T-helper 22 cell (primary cell): ENCODE results near the gene COX6A2.
A peak's percentile ranks its signal among the peaks of the same experiment; 100 is the strongest.
"Not testable (repeated sequence)": the region's sequence is repeated elsewhere in the genome, so short reads cannot be mapped to it uniquely, and the experiment has no call there.

Source experiments
- DNase-seq: peaks from one replicate; pipeline ENCODE4 v3.0.0-alpha.2; 2020; ENCODE audit warnings: low read depth

Gene COX6A2

GRCh38 chr16:31438414-31438813 is 10.3 kb upstream of the COX6A2 start:
- DNase-seq, result no peak

GRCh38 chr16:31436221-31437045 is 8.3 kb upstream of the COX6A2 start:
- no peak for DNase-seq

DNA sequence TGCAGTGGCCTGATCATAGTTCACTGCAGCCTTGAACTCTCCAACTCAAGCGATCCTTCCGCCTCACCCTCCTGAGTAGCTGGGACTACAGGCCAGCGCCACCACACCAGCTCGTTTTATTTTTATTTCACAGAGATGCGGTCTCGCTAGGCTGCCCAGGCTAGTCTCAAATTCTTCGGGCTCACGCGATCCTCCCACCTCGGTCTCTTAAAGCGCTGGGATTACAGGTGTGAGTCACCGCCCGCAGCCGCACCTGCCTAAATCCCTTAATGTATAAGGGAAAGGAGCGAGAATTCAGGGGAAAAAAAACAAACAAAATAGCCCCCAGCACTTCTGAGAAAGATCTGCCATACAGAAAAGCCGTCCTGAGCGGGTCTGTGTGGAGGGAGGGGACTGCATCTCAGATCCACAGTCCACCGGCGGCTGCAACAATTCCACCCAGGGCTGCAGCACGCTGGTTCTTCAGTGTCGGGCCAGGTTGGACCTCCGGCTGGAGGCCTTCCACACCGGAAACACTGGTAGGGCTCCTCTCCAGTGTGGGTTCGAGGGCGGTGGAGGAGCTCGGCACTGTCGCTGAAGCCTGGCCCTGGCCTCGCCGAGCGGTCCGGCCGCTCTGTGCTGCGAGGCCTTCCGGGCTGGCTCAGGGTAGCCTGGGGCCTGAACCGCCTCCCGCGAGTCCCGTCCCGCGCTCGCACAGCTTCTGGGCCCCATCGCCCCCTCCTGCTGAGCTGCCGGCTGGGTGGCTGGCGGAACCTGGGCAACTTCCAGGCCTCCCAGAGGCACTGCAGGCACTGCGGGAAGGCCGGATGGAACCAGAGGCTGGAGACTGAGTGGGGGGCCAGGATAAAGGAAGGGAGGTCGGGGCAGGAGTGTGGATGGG is 7.4 kb upstream of the COX6A2 start:
- DNase-seq, result no peak

DNA sequence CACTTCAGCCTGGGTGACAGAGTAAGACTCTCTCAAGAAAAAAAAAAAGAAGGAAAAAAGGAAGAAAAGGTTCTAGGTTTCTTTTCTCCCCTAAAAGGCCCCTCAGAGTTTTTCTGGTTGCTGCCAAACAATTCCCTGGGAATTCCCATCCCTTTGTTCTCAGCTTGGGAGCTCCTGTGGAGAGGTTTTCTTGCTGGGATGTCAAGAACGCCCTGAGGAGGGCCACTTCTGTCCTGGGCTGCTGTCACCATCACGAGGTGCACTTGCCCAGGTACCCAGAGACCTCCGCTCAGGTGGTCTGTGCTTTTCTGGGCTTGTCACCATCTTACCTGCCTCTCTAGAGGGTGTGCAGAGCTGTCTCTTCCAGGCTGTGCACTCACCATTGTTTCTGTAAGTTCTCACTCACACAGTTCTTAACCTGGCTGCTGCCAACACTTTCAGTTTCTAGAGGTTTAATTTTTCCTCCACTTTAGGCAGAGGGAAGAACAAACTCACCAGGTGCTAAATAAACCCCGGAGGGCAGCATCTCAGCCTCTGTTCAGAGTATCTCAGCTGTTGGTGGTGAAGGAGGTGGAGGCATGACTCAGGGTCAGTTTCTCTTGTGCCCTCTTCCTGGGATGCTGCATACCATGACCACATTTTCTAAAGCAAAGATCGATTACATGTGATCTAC is 2.4 kb upstream of the COX6A2 start:
- no peak for DNase-seq

GRCh38 chr16:31429796-31430195 is 1.6 kb upstream of the COX6A2 start:
- DNase-seq, result no peak

GRCh38 chr16:31429314-31429713 is 1.2 kb upstream of the COX6A2 start:
- DNase-seq, result no peak

DNA sequence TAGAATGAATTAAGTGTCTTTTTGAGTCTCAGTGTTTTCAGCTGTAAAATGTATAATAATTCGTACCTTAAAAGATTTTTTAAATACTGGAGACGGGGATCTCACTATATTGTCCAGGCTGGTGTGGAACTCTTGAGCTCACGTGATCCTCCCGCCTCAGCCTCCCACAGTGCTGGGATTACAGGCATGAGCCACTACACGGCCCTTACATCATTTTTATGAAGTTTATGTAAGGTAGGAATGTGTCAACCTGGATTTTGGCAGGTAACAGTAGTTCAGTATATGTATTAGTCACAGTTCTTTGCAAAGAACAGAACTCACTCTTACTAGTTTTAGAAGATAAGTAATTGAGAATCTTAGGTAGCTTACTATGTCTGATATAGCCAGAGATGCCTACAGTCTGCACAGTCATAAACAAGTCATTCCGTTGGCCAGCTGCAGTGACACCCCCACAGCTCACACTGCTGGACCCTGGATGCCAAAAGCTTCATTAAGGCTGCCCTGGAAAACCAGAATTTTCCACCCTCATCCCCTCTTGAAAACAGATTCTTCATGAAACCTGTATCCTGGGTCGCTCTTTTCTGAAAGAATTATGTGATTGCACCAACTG is 583 bp upstream of the COX6A2 start:
- no peak for DNase-seq

DNA sequence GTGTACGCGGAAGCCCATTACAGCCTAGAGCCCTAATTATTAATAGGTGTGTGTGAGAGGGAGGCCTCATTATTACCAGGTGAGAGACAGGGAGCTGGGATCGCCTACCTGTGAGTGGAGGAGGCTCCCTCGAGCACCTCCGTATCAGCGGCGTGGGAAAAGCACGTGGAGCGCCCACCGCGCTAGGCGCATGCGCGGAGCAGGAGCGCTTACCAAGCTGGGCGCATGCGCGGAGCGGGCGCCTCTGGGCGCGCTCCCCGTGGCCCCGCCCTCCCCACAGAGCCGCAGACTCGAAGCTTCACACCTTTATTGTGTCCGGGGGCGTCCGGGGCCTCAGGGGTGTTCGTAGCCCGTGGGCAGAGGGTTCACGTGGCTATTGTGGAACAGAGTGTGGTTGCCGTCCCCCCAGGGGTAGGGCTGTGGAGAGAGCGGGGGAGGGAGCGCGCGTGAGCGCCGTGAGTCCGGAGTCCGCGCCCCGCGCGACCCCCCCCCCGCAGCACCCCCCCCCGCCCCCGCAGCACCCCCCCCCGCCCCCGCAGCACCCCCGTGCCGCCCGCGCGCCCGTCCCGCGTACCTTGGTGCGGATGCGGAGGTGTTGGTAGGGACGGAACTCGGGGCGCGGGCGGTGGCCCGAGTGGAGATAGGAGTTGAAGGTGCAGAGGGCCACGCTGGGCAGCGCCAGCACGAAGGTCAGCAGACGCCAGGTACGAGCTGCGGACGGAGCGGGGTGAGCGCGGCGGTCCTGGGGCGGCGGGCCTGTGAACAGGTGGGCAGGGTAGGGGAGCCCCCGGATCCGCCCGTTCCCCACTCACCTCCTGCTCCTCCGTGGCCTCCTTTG is 500 bp downstream of the COX6A2 start:
- peak; percentile 10 for DNase-seq

- no peak for DNase-seq
Observed at GRCh38 chr16:31423801-31424200, 4.4 kb downstream of the COX6A2 start.

- no peak for DNase-seq
Observed at GRCh38 chr16:31423241-31423640, 4.9 kb downstream of the COX6A2 start.

DNA sequence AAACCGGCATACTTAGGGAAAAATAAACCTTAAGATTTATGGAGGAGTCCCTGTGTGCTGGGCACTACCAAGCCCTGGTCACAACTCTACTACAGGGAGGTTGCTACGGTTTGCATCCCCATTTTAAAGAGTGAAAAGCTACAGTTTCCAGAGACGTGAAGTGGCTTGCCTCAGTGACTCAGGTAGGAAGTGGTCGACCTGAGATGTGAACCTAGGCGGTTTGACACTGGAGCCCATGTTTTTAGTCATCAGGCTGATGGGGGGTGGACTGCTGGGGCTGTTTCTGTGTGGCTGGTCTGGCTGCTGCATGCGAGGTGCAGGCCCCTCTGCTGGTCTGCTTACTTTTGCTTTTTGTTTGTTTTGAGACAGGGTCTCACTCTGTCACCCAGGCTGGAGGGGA is 6.6 kb downstream of the COX6A2 start:
- DNase-seq, result no peak

DNA sequence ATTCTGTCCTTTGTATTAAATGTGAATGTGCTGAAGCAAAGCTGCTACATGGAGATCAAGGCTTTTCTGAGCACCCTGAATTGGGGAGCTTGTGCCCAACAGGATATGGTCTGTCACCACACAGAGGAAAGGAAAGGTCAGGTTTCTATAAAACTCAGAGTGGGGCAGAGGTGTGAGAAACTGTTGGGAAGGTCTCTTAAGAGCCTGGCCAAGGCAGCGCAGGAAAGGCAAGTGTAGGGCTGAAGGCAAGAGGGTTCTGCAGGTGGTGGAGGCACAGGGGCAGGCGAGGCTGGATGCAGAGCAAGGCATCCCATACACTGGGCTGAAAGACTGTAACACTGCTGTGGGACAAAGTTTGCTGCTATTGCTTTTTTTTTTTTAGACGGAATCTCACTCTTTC is 8.1 kb downstream of the COX6A2 start:
- DNase-seq, result no peak

- no peak for DNase-seq
Observed at GRCh38 chr16:31417916-31418315, 10.2 kb downstream of the COX6A2 start.

GRCh38 chr16:31417036-31417435 is 11.1 kb downstream of the COX6A2 start:
- DNase-seq, result not testable (repeated sequence)

DNA sequence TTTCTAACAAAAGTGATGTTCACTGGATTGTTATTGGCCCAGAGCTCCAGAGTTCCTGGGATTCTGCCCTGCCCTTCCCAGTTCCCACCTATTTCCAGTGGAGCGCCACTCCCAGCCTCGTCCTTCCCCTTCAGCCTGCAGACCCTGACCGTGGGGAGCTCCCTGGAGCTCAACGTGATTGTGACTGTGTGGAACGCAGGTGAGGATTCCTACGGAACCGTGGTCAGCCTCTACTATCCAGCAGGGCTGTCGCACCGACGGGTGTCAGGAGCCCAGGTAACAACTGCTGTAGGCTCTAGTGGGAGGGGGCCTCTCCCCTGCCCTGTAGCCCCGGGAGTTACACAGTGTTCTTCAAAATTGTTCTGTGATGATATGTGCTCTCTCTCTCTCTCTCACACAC is 11.8 kb downstream of the COX6A2 start:
- no peak for DNase-seq

GRCh38 chr16:31414706-31415105 is 13.5 kb downstream of the COX6A2 start:
- no peak for DNase-seq

DNA sequence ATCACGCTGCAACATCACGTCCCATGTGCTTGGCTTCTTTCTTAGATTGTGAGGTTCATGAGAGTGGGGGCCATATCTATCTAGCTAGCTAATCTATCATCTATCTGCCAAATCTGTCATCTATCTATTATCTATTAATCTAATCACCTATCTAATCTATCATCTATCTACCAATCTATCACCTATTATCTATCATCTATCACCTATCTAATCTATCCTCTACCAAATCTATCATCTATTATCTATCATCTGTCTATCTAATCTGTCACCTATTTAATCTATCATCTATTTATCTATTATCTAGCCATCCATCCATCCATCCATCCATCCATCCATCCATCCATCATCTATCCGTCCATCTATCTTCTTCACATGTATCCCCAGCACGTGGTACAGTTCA is 14.2 kb downstream of the COX6A2 start:
- no peak for DNase-seq

DNA sequence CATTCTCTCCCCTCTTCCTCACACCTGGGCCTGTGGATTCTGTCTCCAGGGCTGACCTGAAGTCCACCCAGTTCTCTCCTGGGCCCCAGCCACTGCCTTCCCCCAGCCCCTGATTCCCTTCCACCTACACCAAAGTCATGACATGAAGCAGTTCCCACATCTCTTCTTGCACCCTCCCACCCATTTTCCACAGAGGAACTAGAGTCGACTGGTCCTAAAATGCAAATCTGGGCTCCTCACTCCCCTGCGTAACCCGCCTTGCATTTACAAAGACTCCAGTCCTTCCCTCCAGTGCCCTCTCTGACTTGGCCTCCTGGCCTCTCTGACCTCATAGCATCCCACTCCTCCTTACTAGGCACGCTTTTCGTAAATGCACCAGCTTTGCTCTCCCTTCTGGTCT is 14.8 kb downstream of the COX6A2 start:
- DNase-seq, result no peak

- no peak for DNase-seq
Observed at GRCh38 chr16:31412750-31413149, 15.4 kb downstream of the COX6A2 start.

DNA sequence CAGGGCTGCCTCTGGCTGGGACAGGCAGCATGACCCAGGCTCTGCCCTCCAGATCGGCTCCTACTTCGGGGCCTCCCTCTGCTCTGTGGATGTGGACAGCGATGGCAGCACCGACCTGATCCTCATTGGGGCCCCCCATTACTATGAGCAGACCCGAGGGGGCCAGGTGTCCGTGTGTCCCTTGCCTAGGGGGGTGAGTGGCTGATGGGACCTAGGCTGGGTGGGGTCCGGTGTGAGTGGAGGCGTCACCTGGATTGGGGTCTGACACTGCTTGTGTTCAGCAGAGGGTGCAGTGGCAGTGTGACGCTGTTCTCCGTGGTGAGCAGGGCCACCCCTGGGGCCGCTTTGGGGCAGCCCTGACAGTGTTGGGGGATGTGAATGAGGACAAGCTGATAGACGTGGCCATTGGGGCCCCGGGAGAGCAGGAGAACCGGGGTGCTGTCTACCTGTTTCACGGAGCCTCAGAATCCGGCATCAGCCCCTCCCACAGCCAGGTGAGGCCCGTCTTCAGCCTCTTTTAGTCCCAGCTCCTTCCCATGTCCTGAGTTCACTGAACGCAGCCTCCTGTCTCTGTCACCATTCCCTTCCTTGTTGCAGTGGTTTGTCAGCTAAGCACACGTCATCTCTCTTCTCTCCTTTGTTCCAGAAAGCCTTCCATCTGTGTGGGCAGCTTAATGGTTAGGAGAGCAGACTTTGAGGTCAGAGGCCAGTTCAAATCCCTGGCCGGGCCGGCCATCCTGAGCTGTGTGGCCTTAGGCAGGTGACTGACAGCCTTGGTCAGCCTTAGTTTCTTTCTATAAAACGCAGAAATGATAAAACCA is 16.9 kb downstream of the COX6A2 start:
- DNase-seq, result no peak
